Measurements from ENCODE around the gene FGD6.
"Not testable (repeated sequence)": the region's sequence is repeated elsewhere in the genome, so short reads cannot be mapped to it uniquely, and the experiment has no call there.

The FGD6 gene

DNA sequence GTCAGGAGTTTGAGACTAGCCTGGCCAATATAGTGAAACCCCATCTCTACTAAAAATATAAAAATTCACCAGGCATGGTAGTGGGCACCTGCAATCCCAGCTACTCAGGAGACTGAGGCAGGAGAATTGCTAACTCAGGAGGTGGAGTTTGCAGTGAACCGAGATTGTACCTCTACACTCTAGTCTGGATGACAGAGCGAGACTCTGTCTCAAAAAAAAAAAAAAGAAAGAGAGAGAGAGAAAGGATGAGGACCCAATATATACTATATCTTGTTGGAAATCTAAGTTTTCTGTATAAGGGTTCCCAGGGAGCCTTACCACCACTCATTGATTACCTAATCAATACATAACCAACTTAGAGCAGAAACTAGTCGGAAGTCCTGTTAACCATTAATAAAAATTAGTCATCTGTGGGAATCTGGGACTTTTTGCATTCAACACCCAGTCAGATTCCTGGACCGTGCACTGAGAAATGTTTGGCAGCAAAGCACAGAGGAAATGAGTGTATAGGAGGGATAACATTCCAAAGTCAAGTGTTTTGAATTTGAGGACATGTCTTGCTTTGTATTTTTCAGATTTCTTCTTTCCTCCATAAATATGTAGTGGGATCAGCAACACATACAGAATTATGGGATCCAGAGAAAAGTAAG is 99.0 kb downstream of the FGD6 start:
- DNase-seq, result no peak

DNA sequence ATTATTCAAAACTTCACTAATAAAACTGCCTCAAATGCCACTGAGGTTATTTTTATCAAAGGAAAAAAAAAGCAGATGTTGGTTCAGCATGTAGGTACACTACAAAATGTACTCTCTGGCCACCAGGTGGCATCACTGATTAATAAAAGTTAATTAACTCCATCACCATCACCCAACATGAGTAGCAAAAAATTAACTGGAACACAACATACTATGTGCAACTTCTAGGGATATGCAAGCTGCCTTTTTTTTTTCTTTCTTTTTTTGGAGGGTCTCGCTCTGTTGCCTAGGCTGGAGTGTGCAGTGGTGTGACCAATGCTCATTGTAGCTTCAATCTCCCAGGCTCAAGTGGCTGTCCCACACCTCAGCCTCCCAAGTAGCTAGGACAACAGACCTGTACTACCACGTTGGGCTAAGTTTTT is 100.1 kb downstream of the FGD6 start:
- DNase-seq, result peak; percentile 62 to 68

DNA sequence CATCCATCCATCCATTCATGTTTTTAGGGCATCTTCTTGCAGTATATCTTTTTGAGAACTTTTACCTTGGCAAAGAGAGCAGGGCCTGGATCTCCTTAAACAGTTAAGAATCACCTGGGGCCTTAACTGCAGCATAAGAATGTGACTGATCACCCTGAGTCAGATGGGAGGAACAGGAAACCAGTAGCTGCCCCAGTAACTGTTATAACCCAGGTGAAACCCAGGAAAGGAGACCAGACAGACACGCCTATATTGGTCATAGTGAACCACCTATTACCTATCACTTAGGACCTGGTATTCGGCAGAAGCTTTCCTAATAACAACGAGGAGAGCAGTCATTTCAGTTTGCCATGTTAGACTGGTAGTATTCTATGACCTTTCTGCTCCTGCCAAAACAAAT is 100.5 kb downstream of the FGD6 start:
- no peak for DNase-seq

DNA sequence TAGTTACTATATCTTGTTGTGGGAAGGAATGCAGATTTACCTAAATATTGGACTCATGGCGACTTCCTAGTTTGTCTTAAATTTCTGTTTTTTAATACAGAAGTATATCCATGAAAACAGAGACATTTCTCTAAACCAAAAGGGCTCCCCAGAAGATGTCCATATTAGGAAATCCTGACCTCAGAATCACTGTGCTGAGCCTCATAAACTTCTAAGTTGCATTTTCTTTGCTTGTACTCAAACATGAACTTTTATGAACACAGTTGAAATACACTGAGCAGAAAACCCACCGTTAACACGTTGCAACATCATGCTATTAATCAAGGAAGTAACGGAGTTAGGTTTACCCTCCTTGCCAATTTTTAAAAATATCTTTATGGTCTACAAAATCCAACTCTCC is 100.9 kb downstream of the FGD6 start:
- DNase-seq, result no peak

DNA sequence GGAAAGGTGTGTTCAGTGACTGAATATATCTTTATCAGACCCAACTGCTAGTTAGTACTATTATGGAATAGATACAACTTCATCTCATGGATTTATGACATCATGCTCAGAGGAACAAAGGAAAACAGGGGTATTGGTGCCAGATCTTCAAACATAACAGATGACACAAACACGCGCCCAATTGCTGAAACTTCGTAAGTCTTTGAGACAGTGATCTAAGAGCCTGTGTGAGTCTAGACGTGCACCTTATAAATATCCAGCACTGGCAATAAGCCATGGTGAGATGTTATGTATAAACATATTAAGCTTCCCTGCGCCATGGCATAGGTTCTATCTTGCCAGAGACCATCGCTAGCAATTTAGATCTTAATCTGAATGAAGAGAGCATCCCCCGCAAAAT is 101.6 kb downstream of the FGD6 start:
- DNase-seq, result no peak

DNA sequence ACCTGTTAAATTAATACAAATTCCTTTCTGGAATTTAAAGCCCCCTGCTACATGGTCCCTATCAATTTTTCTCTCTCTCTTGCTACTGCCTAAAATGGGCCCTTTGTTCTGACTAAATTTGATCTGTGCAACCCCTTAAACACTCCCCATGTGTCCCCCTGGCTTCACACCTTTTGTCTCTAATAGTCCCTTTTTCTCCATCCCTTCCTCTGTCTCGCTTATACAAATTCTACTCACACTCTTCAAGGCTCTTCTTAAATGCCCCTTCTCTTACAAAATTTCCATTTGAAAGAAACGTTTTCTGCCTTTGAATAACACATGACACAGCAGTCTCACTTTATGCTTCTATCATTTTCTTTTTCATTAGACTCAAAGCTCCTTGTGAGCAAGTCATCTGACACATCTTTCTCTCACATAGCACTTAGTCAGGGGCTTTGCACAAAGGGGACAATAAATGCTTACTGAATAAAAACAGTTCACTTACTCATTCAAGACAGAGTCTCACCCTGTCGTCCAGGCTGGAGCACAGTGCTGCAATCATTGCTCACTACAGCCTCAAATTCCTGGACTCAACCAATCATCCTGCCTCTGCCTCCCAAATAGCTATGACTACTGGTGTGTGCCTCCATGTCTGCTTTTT is 102.4 kb downstream of the FGD6 start:
- no peak for DNase-seq

DNA sequence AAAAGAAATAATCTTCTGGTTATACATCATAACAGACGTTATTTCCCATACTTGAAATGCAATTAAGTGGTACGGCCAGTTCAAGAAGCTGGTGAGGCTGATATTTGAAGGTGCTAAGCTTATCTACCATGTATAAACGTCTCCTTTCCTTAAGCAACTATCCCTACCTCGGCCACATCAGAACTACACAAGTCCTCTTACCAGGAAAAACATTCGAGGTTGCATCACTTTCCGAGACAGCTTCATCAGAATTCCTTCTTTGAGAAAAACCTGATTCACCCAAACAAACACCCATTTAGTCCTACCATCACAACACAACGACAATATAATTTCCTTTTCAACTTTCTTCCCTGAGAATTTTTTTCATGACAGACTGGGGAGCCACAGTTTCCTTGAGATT is 109.9 kb downstream of the FGD6 start:
- DNase-seq, result no peak

DNA sequence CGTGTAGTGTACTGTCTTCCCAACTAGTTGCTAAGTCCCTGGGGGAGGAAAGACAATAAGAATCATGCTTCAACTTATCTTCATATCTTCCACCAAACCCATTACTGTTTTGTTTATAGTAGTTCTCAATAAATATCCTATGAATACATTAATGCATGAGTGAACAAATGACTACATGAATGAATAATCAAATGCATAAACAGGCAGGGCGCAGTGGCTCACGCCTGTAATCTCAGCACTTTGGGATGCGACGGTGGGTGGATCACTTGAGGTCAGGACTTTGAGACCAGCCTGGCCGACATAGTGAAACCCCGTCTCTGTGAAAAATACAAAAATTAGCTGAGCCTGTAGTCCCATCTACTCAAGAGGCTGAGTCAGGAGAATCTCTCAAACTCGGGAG is 111.7 kb downstream of the FGD6 start:
- no peak for DNase-seq

DNA sequence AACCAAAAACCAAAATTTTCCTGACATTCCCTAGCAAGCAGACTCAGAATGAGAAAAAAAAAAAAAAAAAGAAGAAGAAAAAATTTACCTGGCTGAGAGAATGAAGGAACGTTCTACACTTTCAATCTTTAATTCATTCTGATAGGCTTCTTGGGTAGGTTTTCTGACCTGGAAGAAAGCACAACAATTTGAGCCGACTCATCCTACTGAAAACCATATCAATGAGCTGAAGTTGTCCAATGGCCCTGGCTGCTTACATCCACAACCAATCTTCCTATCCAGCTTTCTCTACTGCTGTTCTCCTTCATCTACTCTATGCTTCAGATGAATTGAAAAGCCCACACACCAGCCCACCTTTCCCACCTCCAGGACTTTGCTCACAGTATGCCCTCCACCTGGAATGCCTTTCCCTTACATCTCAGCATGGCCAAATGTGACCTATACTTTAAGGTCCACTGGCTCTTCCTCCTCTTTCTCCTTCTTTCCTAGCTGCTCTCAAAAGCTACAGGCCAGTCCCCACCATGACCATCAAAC is 112.3 kb downstream of the FGD6 start:
- no peak for DNase-seq

DNA sequence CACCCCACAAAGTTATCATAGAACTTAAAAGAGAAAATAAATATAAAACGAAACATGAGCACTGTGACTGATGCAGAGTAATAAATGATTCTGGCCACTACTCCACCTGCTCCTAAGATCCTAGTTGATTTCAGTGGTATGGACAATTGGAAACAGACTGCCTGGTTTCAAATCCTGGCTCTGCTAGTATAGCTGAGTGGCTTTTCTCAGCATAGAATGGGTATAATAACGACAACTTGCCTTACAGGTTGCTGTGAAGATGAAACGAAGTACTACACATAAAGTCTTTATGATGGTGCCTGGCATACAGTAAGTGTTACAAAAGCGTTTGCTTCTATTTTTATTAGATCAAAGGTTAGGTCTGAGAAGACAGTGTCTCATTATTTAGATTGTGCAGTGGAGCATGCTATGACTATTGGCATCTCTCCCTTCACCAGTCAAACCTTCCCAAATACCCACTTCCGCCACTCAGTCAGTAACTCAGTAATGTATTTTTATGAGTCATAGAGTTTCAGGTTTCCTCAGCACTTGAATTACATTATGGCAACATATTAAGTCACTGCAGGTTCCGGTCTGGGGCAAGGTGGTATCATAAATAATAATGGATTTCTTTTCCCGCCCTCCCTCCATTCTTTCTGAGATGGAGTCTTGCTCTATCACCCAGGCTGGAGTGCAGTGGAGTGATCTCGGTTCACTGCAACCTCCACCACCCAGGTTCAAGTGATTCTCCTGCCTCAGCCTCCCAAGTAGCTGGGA is 114.2 kb downstream of the FGD6 start:
- DNase-seq, result peak; percentile 26 to 63

DNA sequence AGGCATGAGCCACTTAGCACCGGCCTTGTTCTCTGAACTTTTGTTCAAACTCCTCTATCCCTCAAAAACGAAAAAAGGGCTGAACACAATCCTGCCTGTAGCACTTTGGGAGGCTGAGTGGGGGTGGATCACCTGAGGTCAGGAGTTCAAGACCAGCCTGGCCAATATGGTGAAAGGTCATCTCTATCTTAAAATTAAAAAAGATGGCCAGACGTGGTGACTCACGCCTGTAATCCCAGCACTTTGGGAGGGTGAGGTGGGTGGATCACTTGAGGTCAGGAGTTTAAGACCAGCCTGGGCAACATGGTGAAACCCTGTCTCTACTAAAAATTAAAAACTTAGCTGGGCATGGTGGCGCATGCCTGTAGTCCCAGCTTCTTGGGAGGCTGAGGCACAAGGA is 115.3 kb downstream of the FGD6 start:
- DNase-seq, result not testable (repeated sequence)

DNA sequence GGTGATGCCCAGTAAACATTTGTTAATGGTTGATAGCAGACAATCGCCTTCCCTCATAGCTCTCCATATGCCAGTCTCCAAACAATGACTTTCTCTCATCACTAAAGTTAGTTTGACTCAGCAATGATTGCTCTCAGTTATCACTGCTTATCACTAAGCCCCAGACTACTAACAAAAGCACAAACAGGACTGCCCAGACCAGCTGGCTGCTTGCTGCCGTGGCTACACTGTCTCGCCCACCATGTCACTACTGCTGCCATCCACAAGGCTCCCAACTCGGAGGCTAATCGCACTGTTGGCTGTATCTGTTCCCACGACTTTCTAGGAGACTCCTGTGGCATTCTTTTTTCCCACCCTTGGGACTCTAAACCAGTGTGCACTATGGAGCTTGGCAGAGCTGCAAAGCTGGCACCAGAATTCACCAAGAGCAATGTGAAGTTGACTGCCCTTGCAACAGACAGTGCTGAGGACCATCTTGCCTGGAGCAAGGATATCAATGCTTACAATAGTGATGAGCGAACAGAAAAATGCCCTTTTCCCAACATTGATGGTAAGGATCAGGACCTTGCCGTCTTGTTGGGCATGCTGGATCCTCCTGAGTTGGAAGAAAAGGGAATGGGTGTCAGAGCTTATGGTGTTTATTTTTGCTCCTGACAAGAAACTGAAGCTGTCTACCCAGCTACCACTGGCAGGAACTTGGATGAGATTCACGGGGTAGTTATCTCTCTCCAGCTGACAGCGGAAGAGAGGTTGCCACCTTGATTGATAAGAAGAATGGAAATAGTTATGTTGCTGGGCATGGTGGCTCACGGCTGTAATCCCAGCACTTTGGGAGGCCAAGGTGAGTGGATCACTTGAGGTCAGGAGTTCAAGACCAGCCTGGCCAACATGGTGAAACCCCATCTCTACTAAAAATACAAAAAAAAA is 116.7 kb downstream of the FGD6 start:
- DNase-seq, result no peak

DNA sequence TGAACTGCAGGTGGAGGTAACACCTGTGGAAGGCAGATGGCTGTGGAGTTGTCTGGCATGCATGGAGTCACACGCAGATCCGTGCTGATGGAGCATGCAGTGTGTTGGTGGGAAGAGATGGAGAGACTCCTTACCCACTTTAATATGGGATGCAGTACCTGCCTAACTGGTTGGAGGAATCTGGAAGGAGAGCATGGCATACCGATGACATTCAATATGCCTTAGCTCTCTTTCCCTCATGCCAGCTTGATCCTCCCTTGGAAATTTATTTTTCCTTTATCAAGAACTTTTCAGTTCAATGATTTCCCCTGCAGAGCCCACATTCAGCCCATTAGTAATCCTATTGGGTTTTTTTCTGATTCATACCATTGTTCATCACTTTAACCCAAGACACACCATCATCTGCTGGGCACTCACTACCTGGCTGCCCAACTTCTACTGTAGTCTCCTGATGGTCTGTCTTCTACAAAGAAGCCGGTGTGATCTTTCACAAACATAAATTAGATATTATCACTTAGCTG is 117.9 kb downstream of the FGD6 start:
- DNase-seq, result no peak

DNA sequence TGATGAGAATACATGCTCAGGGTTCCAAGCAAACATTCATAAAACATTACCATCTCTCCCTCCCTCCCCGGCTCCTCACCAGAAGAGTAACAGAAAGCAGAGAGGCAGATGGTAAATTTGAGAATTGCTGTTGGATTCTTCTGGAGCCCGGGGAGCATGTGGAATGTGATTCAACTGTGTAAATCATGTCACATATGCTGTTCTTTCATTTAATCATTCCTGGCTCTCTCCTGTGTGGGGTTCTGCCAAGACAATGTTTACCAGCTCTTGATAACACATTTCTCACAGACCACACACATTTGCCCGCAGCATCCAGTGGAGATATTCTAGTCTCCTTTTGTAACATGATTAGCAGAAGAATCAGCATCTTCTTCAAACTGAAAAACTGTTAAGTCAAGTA is 120.4 kb downstream of the FGD6 start:
- peak; percentile 77 to 90 for DNase-seq

DNA sequence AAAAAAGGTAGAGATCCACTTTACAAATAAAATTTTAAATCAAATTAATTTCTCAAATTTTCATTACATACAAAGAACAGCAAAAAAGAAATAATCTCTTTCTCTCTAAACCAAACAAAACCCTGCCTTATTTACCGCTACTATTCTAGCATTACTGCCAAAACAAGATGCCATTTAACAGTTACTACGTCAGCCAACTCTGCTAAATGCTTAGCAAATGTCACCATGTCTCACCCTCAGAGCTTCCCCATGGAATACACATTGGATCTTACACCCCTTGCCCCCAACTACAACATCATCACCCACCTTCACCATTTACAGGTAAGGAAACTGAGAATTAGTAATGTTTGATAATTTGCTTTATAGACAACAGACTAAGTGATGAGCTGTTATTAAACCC is 120.9 kb downstream of the FGD6 start:
- DNase-seq, result no peak

DNA sequence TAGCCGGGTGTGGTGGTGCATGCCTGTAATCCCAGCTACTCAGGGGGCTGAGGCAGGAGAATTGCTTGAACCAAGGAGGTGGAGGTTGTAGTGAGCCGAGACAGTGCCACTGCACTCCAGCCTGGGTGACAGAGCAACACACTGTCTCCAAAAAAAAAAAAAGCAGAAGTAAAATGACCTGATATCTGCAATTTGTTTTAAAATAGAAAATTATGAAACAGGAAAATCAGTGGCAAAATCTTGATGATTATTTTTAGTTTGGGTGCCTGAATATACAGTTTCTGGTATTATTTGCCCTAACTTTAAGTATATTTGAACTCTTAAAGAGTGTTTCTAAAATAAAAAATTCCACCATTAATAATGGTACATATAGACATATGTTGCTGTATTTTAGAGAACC is 121.4 kb downstream of the FGD6 start:
- not testable (repeated sequence) for DNase-seq

DNA sequence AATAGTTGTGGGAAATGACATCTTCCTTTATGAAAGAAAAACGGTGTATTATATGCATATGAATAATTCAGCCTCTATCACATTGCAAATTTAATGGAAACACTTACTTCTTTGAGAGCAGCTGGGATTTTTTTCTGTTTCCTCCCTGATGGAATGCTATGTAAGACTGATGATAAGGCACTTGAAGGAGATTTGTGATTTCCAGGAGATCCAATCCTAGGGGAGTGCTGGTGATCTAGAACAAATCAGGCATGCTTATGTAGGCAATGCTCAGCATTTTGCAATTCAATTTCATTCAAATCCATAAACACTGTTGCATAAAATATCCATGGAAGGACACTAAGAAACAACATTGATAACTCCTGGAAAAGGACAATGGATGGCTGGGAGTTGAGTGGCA is 127.8 kb downstream of the FGD6 start:
- DNase-seq, result no peak

DNA sequence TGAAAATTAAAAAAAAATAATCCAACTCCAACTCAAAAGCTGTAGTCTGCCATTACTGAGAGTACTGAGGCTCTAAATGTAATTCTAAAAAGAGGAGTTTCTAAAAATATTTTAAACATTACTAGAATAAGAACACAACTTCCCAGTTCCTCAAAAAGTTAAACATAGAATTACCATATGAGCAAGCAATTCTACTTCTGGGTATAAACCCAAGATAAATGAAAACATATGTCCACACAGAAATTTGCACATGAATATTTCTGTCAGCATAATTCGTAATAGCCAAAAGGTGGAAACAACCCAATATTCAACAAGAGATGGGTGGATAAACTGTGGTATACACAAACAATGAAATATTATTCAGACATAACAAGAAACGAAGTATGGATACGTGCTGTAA is 128.9 kb downstream of the FGD6 start:
- no peak for DNase-seq

DNA sequence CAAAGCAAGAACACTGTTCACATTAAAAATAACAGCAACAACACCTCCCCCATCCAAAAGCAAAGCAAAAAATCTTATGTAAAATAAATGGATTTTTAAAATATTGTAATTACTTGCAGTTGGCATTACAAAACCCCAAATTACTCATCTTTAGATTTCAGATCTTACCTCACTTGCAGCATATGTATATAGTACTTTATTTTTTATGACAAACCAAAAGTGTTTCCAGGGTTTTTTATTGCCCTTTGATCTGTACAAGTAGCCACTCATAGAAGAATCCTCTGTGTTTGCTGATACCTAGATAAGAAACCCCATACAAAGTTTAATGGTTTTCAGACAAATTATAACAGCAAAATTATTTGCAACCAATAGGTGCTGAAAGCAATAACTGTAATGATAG is 131.7 kb downstream of the FGD6 start:
- no peak for DNase-seq

DNA sequence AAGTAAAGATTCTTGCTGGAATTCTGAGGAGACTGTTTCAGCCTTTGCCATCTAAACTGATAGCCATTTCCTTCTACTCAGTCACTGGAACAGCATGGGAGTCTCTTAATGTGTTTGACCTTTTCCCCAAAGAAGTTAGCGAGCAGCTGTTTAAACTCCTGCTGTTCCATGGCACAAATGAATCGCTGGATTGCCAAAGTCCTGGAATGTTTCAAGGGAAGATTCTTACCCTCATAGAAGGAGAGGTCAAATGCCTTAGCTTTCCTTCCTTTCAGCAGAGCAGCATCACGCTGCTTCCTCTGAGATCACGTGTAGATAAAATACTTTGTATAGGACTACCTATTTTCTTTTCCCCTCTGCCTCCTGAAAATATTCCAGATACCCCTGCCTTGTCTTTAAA is 133.3 kb downstream of the FGD6 start:
- DNase-seq, result peak in 1 of 2 experiments; percentile 8

DNA sequence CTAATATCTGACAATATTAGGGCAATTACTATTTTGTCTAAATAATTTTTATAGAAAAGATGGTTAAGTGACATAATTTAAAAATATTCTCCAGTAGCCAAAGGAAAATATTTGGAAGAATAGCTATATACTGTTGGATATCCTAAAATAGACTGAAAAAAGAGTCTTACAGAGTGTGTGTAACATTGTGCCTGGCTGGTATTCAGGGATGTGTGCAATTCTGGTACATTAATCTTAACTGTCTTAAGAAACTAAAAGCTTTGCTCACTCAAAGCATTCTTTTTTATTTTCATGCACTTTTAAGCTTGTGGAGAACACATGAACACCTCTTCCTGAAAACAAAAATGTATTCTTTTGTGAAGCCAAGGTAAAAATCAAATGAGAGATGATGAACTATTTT is 133.8 kb downstream of the FGD6 start:
- DNase-seq, result no peak

DNA sequence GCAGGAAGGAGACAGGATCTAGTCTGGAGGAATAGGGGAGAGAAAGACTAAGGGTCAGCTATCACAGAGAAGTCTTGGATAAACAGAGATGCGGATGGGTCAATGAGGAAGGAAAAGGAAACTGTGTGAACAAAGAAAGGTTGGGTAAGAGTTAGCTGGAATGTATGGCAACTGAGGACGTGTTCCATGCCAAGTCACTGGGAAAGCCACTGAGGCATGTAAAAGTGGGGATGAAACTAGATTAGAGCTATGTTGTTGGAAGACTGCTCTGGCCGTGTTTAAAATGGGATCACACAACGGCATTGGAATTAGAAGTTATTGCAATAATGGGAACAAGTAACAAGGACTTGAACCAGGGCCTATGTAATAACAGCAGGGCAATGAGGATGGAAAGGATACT is 139.9 kb downstream of the FGD6 start:
- peak in 1 of 2 experiments; percentile 33 for DNase-seq

DNA sequence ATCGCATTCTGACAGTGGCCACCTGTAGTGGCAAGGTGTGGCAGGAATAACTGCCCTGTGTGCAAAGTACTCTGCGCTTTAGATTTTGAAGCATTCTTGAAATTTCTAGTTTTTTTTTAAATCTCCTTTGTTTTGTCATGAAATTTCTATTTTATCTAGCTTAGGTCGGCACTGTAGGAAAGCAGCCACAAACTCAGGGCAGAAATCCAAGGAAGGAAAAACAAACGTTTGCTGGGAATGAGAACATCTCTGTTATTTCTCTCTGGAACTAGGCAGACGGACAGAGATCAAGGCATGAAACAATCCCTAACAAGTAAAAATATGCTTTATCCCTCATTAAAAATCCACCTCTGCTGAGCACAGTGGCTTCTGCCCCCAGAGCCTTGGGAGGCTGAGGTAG is 142.5 kb downstream of the FGD6 start:
- no peak for DNase-seq

Data from NCI-H446 (cell line).